Vagina (tissue), 2 donors: ENCODE data around the gene CCDC88C.

Experiments
- CTCF ChIP-seq, 3 experiments: fragments of 450-650 bp in 2 of 3; fragments of 200-600 bp in 1 of 3; sonication (generic) in 1 of 3; IDR thresholded peaks; one replicate each; pipeline ENCODE4 v1.5.1; 2017 to 2019; ENCODE audit warnings: antibody characterized with exemption in 3 of 3, mild to moderate bottlenecking in 2 of 3, moderate library complexity in 2 of 3
- POLR2A ChIP-seq, 2 donors: fragments of 450-650 bp; IDR thresholded peaks; one replicate each; pipeline ENCODE4 v1.6.1; 2017; ENCODE audit warnings: antibody characterized with exemption in 2 of 2, mild to moderate bottlenecking in 2 of 2, moderate library complexity in 2 of 2
- POLR2AphosphoS5 ChIP-seq, 2 donors: sonication (generic); formaldehyde crosslinking; IDR thresholded peaks; one replicate each; pipeline ENCODE4 v1.9.0; 2017; ENCODE audit warnings: antibody characterized with exemption in 2 of 2, mild to moderate bottlenecking in 2 of 2, low read depth in 1 of 2; ENCODE audit not compliant: insufficient read depth in 1 of 2

DNA sequence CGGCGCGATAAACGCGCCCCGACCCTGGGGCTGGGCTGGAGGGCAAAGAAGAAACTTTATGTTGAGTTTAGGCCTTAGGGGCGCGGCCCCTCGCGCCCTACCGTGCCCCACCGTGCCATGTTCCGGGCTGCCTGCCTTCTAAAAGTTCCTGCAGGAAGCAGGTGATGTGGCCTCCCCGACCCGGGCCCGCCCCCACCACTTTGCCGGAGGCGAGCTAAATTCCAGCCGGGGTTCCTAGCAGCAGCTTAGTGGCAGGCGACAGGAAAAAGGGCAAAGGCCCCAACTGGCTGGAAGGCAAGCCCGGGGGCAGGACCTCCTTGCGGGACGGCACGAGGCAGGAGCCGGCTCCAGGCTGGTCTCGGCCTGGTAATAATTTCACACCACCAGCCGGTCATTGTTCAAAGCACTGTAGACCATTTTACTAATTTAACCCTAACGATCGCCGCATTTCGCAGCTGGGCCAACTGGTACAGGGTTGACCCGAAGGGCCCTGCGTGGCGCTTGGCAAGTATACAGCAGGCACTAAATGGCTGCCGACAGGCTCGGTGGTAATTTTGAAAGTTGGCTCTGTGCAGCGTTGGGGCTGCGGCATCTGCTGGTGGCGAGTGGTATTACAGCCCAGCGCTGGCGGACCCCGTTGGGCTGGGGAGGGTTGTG is 895 bp upstream of the CCDC88C start:
- TF ChIP-seq CTCF (IDR thresholded peaks at IDR 0.05), result peak; percentile 94 to 98 (median 98)
- peak in 1 of 2 donors; percentile 48 for TF ChIP-seq POLR2AphosphoS5 (IDR thresholded peaks at IDR 0.05; ENCODE audit: insufficient read depth in 1 of 2, low read depth in 1 of 2)
- no peak for TF ChIP-seq POLR2A (IDR thresholded peaks at IDR 0.05)
